Central memory CD8-positive, alpha-beta T cell (primary cell): ENCODE measurements around the gene NPHP1.
"Not testable (repeated sequence)": the region's sequence is repeated elsewhere in the genome, so short reads cannot be mapped to it uniquely, and the experiment has no call there.

Source experiments
- ATAC-seq: fragments of 150-1000 bp; cut with Tn5 transposase; replicated peaks from 2 replicates; pipeline ENCODE4 v1.10.0; 2022; ENCODE audit warnings: mild to moderate bottlenecking, moderate FRiP score, moderate number of reproducible peaks; ENCODE audit not compliant: poor library complexity, severe bottlenecking; ENCODE audit errors: extremely low read depth
- DNase-seq, 2 donors: peaks; one replicate each; pipeline ENCODE4 v3.0.0; 2021; ENCODE audit warnings: low spot score in 2 of 2
- H3K27ac Mint-ChIP-seq: one replicate; pipeline ENCODE4 v1.8.0; 2022; ENCODE audit warnings: low read depth, mild to moderate bottlenecking, moderate library complexity, mixed read lengths
- H3K27me3 Mint-ChIP-seq: one replicate; pipeline ENCODE4 v1.8.0; 2022; ENCODE audit warnings: mixed read lengths
- H3K36me3 Mint-ChIP-seq: one replicate; pipeline ENCODE4 v1.8.0; 2022; ENCODE audit warnings: mild to moderate bottlenecking, moderate library complexity, mixed read lengths; ENCODE audit not compliant: insufficient read depth
- H3K4me1 Mint-ChIP-seq: one replicate; pipeline ENCODE4 v1.8.0; 2022; ENCODE audit warnings: mixed read lengths
- H3K4me3 Mint-ChIP-seq: one replicate; pipeline ENCODE4 v1.8.0; 2022; ENCODE audit warnings: mild to moderate bottlenecking, moderate library complexity, mixed read lengths
- H3K9me3 Mint-ChIP-seq: one replicate; pipeline ENCODE4 v1.8.0; 2022; ENCODE audit warnings: mixed read lengths

The NPHP1 gene

GRCh38 chr2:110103061-110103961, 101.5 kb downstream of the NPHP1 start:
- DNase-seq (no peak), ATAC-seq (no peak)
- Mint-ChIP-seq H3K27me3 (peaks cover 69% of the 10 kb centered on the region), H3K9me3 (no peaks in the 10 kb centered on the region), H3K27ac (no peak overlapping the region), H3K36me3 (peaks cover 1% of the 10 kb centered on the region), H3K4me3 (no peak overlapping the region), H3K4me1 (no peaks in the 10 kb centered on the region)

- Mint-ChIP-seq H3K27ac (no peak overlapping the region), H3K27me3 (peaks cover 57% of the 10 kb centered on the region), H3K36me3 (peaks cover 1% of the 10 kb centered on the region), H3K9me3 (no peaks in the 10 kb centered on the region), H3K4me1 (no peaks in the 10 kb centered on the region), H3K4me3 (no peak overlapping the region)
- ATAC-seq, result no peak
- DNase-seq, result no peak
Measured at GRCh38 chr2:110101901-110102803, 102.7 kb downstream of the NPHP1 start.

- no peak overlapping the region for H3K27ac Mint-ChIP-seq
- no peak for DNase-seq
- H3K27me3 Mint-ChIP-seq, result peaks cover 49% of the 10 kb centered on the region
- H3K9me3 Mint-ChIP-seq, result no peaks in the 10 kb centered on the region
- H3K36me3 Mint-ChIP-seq, result peaks cover 1% of the 10 kb centered on the region
- H3K4me3 Mint-ChIP-seq, result no peak overlapping the region
- H3K4me1 Mint-ChIP-seq, result no peaks in the 10 kb centered on the region
- no peak for ATAC-seq
Measured at GRCh38 chr2:110101280-110101844, 103.5 kb downstream of the NPHP1 start.

- not testable (repeated sequence) for H3K36me3 Mint-ChIP-seq, H3K27ac Mint-ChIP-seq, H3K9me3 Mint-ChIP-seq, H3K4me3 Mint-ChIP-seq, H3K4me1 Mint-ChIP-seq, ATAC-seq, DNase-seq
- peaks cover 44% of the 10 kb centered on the region for H3K27me3 Mint-ChIP-seq
Measured at GRCh38 chr2:110100880-110101279, 103.9 kb downstream of the NPHP1 start.

- H3K27me3 Mint-ChIP-seq, result peaks cover 40% of the 10 kb centered on the region
- ATAC-seq (no peak), DNase-seq (no peak)
- peaks cover 1% of the 10 kb centered on the region for H3K36me3 Mint-ChIP-seq
- H3K4me3 Mint-ChIP-seq, result no peak overlapping the region
- H3K9me3 Mint-ChIP-seq, result no peaks in the 10 kb centered on the region
- no peak overlapping the region for H3K27ac Mint-ChIP-seq
- no peaks in the 10 kb centered on the region for H3K4me1 Mint-ChIP-seq
Measured at GRCh38 chr2:110100480-110100879, 104.3 kb downstream of the NPHP1 start.

- Mint-ChIP-seq H3K9me3 (no peaks in the 10 kb centered on the region), H3K4me3 (no peak overlapping the region), H3K4me1 (no peaks in the 10 kb centered on the region), H3K27ac (no peak overlapping the region), H3K36me3 (no peaks in the 10 kb centered on the region), H3K27me3 (peaks cover 32% of the 10 kb centered on the region)
- no peak for DNase-seq
- no peak for ATAC-seq
Measured at GRCh38 chr2:110099471-110100225, 105.2 kb downstream of the NPHP1 start.

GRCh38 chr2:110099038-110099425, 105.8 kb downstream of the NPHP1 start:
- no peak overlapping the region for H3K4me3 Mint-ChIP-seq
- DNase-seq, result no peak
- H3K9me3 Mint-ChIP-seq, result no peaks in the 10 kb centered on the region
- H3K27me3 Mint-ChIP-seq, result peaks cover 26% of the 10 kb centered on the region
- H3K36me3 Mint-ChIP-seq, result no peaks in the 10 kb centered on the region
- no peak for ATAC-seq
- no peak overlapping the region for H3K27ac Mint-ChIP-seq
- H3K4me1 Mint-ChIP-seq, result no peaks in the 10 kb centered on the region

GRCh38 chr2:110097506-110098220, 107.2 kb downstream of the NPHP1 start:
- no peak for DNase-seq
- H3K4me3 Mint-ChIP-seq, result no peak overlapping the region

GRCh38 chr2:110095994-110096633, 108.7 kb downstream of the NPHP1 start:
- H3K27ac Mint-ChIP-seq, result no peak overlapping the region
- ATAC-seq (no peak), DNase-seq (no peak)
- H3K4me3 Mint-ChIP-seq, result no peak overlapping the region
- H3K4me1 Mint-ChIP-seq, result no peaks in the 10 kb centered on the region
- no peaks in the 10 kb centered on the region for H3K9me3 Mint-ChIP-seq
- no peaks in the 10 kb centered on the region for H3K36me3 Mint-ChIP-seq
- no peaks in the 10 kb centered on the region for H3K27me3 Mint-ChIP-seq

More at GRCh38 chr2:110097506-110098220, 107.2 kb downstream of the NPHP1 start:
- H3K4me1 Mint-ChIP-seq, result no peaks in the 10 kb centered on the region
- no peak for ATAC-seq
- no peak overlapping the region for H3K27ac Mint-ChIP-seq
- H3K36me3 Mint-ChIP-seq, result no peaks in the 10 kb centered on the region
- peaks cover 12% of the 10 kb centered on the region for H3K27me3 Mint-ChIP-seq
- H3K9me3 Mint-ChIP-seq, result no peaks in the 10 kb centered on the region

GRCh38 chr2:110094884-110095534, 109.8 kb downstream of the NPHP1 start:
- DNase-seq, H3K27ac Mint-ChIP-seq, H3K9me3 Mint-ChIP-seq, H3K36me3 Mint-ChIP-seq, H3K4me1 Mint-ChIP-seq, H3K4me3 Mint-ChIP-seq, H3K27me3 Mint-ChIP-seq, ATAC-seq: not testable (repeated sequence)

- not testable (repeated sequence) for H3K4me3 Mint-ChIP-seq, H3K27ac Mint-ChIP-seq, H3K27me3 Mint-ChIP-seq, H3K36me3 Mint-ChIP-seq, ATAC-seq, DNase-seq, H3K4me1 Mint-ChIP-seq, H3K9me3 Mint-ChIP-seq
Measured at GRCh38 chr2:110093924-110094323, 110.9 kb downstream of the NPHP1 start.
